GM21447 (cell line): ENCODE measurements around the gene GCNT4.

ENCODE experiments used
- ATAC-seq: cut with Tn5 transposase; IDR thresholded peaks from one replicate; pipeline ENCODE4 v1.9.1; 2021; ENCODE audit not compliant: unreplicated experiment

The GCNT4 gene

DNA sequence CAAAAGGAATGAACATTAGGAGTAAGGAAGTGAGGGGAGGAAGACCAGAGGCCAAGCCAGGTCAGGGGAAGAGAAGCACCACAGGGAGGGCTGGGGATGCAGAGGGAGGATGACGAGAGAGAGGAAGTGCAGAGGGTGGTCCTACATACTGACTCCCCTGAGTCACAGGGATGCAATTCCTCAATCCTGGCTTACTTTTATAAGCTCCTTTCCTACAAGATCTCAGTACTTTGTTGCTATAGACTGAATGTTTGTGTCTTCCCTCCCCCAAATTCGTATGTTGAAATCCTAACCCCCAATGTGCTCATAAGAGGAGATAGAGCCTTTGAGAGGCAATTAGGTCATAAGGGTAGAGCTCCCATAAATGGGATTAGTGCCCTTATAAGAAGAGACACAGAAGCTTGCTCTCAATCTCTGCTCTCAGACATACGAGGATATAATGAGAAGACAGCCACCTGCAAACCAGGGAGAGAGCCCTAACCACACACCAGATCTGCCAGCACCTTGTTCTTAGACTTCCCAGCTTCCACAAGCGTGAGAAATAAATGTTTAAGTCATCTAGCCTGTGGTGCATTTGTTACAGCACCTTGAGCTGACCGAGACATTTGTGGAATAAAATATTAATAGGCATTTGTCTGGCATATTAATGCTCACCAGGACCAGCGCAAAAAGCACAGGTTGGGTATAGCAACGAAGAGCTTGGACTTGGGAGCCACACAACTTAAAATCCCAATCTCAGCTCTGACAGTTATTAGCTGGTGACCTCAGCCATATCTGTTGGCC lies 33.4 kb downstream of the GCNT4 start:
- no peak for ATAC-seq

DNA sequence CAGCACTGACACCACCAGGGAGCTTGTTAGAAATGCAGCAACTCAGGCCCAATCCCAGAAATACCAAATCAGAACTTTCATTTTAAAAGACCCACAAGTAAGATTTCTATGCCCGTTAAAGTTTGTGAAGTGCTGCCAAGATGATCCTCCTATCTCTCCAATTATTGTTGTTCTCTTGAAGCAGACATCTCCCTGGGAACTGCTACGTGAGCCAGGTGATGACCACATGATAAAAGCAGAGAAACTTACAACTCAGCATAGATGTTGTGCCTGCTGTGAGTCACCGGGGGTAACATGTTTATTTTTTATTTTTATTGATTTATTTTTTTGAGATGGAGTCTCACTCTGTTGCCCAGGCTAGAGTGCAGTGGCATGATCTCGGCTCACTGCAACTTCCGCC lies 34.4 kb downstream of the GCNT4 start:
- ATAC-seq = no peak

DNA sequence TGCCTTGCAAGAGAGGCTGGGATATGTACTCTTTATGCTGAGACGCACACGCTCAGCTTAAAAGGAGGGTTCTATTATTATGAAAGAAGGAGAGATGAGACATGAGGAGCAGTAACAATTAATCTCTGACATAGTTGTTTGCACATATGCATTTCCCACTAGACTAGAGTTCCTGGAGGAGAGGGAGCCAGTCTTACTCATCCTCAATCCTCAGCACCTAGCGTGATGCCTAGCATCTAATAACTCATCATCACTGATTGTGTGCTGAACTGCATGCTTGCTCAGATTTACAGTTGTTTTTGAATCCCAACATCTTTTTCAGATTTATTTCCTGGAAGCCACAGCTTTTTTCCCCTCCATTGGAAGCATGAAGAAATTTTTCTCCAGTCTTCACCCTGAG lies 35.5 kb downstream of the GCNT4 start:
- ATAC-seq = no peak

DNA sequence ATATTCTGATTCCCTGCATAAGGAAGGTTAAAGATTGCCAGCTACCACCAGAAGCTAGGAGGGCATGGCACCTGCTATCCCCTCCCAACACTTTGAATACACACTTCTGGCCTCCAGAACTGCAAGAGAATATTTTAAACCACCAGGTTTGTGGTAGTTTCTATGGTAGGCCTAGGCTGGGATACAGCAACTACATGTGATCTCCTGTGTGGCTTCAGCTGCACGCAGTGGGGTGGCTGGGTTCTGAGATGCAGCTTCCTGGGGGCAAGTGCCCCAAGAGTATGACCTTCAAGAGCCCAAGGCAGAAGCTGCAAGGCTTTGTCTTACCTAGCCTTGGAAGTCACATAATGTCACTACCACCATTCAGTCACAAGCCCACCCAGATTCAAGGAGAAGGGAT lies 39.6 kb downstream of the GCNT4 start:
- no peak for ATAC-seq

DNA sequence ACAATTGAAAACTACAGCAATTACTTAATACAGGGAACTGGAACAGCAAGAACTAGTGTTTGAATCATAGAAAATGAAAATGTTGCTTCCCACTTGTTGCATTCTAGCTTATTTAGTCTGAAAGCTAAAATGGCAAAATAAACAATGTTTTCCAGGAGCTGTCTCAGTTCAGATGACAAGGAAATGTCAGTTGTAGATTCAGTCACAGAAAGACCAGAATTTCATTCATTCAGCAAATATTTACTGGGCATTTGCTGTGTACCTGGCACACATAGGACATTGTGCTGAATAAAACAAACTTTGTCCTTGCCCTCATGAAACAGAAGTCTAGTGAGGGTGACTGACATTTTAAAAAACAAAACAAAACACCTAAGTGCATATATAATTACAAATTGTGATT lies 41.5 kb downstream of the GCNT4 start:
- no peak for ATAC-seq

DNA sequence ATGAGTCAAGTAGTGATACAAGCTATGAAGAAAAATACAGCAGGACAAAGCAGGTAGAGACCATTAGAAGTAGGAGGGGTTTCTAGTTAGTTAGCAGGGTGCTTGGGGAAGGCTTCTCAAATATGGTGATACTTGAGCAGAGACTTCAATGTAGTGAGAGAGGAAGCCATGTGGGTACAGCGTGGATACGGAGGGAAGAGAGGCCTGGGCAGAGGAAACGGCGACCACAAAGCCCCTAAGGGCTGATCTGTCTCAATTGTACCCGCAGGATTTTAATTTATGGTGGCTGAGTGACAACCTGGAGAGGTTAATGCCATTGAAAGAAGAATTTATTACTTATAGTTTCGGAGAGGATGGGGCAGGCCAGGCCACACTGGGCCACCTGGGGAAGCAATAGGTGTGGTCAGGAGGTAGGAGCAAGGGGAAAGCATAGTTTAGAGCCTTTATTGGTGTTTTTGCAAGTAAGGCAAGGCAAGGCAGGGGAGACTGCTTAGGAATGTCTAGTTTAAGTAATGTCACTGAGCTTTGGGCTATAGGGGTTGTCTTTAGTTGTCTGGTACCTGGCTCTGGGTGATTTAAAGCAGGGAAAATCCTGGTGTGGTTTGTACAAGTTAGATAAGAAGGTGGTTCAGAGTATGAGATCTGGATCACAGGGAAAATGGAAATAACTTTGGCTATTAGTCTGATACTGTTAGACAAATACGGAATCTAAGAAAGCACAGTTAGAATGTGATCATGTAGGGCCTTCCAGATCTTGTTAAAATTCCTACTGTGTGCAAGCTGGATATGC lies 42.6 kb downstream of the GCNT4 start:
- no peak for ATAC-seq

DNA sequence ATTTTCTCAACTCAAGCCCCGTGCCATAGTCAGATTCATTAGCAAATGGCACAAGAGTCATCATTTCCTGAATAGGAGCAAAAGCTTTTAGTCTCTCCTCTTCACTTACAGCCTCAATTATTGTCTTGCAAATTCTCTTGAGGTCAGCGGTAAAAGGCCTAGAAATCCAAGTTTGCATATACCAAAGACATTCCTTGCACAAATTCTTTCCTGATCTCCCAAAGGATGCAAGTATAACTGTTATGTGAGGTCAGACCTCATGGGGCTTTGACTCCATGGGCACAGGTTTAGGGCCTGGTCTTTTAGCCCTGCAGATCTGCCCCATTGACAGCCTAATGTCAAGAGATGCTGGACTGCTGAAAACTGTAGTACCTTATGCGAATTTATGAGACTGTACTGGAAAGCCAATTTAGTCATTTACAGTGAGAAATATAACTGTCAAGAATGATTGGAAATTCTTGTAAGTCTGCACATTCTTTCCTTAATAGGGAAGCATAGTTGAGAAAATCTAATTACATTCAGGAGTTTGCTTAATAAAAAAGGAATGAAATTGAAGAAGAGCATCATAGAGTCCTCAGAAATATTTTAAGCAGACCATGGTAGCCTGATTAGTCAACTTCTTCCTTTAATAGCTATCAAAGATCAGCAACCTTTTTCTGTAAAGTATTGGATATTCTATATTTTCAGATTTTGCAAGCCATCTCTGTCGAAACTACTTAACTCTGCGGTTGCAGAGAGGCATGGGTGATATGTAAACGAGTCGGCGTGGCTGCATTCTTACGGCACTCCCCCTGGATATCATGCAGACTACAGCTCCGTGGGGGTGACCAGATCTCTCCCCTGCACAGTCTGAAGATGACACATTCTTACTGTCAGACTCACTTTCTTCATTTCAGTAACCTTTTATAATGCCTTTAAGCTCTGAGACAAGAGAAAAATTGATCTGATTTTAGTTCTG lies 45.2 kb downstream of the GCNT4 start:
- ATAC-seq = no peak

DNA sequence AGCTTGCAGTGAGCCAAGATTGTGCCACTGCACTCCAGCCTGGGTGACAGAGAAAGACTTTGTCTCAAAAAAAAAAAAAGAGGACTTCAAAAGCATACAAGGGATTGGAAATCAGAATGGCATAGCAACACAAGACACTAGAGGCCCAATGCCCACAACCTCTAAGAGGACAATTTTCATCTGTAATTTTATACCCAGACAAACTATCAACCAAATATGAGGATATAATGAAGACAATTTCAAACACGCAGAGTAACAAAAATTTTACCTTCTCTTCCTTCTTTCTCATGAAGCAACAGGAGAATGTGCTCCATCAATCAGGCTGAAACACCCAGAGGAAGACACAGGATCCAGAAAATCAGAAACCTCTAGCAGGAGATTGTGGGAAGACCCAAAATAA lies 46.8 kb downstream of the GCNT4 start:
- ATAC-seq = no peak
